ENCODE results near the gene CPNE9.

GRCh38 chr3:9673082-9673481 is 30.6 kb upstream of the CPNE9 start:
- no peak for TF ChIP-seq CTBP1 (IDR thresholded peaks at IDR 0.05; ENCODE audit: borderline replicate concordance)
- no peak for TF ChIP-seq L3MBTL2 (conservative IDR thresholded peaks at IDR 0.05)
- no peak for TF ChIP-seq FOXA1 (IDR thresholded peaks at IDR 0.05)
- no peak for TF ChIP-seq FOXK2 (IDR thresholded peaks at IDR 0.05)
- no peak for TF ChIP-seq FOXM1 (IDR thresholded peaks at IDR 0.05; ENCODE audit: borderline replicate concordance)
